ENCODE measurements around the gene KRTAP2-4. TPM values are rescaled to one million over a fixed set of nuclear protein-coding genes. Genes with fewer than 3 reads are reported as not detected.
"Not testable (repeated sequence)": the region's sequence is repeated elsewhere in the genome, so short reads cannot be mapped to it uniquely, and the experiment has no call there.

Gene KRTAP2-4
- total RNA-seq, 1 experiment from 2014 or later = 0.76 TPM

DNA sequence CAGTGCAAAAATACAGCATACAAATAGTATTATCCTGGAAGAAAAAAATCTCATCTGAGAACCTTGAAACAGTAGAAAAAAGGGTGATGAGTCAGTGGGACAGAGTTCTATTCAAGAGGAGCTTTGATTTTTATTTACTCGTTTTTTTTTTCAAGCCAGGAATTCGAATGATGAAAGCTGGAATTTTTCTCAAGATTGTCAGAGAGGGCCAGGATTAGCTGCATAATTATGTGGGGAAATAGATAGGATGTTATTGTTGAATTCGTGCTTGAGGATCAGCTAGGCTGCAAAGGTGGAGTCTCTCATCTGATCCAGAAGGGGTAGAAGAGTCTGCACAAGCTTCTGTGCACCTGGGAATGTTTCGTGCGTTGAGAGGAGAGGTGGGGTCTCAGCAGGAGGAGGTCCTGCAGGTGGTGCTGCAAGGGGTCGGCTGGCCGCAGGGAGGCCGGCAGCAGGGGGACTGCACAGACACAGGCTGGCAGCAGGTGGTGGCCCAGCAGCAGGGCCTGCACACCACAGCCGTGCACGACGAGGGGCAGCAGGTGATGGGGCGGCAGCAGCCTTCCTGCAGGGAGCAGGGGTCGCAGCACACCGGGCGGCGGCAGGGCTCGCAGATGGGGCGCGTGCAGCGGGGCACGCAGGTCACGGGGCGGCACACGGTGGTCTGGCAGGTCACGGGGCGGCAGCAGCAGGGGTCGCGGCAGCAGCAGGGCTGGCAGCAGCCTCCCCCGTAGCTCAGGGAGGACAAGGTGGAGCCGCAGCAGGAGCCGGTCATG lies 6.2 kb downstream of the KRTAP2-4 start:
- peaks cover 39 to 53% of the 10 kb centered on the region in 2 experiments for H3K4me1 ChIP-seq (ENCODE audit: control insufficient read depth in 1 of 2, insufficient read depth in 2 of 2, low read length in 2 of 2)
- TSS peak; percentile 54 for BruUV-seq (replicated peaks)
- H2AFZ ChIP-seq (ENCODE audit: low read depth, low read length, poor library complexity, severe bottlenecking); H3K36me3 ChIP-seq (ENCODE audit: control insufficient read depth in 1 of 2, insufficient read depth in 2 of 2, low read length in 2 of 2); CTCF ChIA-PET; H3K27me3 ChIP-seq (ENCODE audit: insufficient read depth, low read length); H3K9me3 ChIP-seq (ENCODE audit: control insufficient read depth in 1 of 2, insufficient read depth in 1 of 2, low read depth in 1 of 2, low read length in 2 of 2); H3K4me3 ChIP-seq (replicated peaks in 1 of 2; ENCODE audit: low read depth in 1 of 2, low read length in 2 of 2); H3K9me2 ChIP-seq (ENCODE audit: insufficient read depth); H4K20me1 ChIP-seq (ENCODE audit: insufficient read depth); POLR2A ChIA-PET; RAD21 ChIA-PET (ENCODE audit: low non-redundant PET in 1 of 2, low total read pairs in 2 of 2, uncharacterized antibody in 2 of 2, unreplicated experiment in 2 of 2); DNase-seq (ENCODE audit: low read depth, low spot score); H3K79me2 ChIP-seq (ENCODE audit: insufficient read depth, low read length); intact Hi-C loops (cut with micrococcal nuclease): not testable (repeated sequence)
- peak overlapping the region; percentile 28 for H3K4me2 ChIP-seq (ENCODE audit: low read length)
- TF ChIP-seq SP1 (IDR thresholded peaks at IDR 0.05; ENCODE audit: low read depth) (peak; percentile 28; the same call in 1 of the 2 replicates), FOSL1 (IDR thresholded peaks at IDR 0.05; ENCODE audit: low read depth) (0 out of 2 replicates have a peak, but pooled peaks have one; percentile 14)
- peak overlapping the region; percentile 10; the same call in 1 of the 2 replicates for H3K9ac ChIP-seq (ENCODE audit: low read length)
- peak overlapping the region; percentile 85 for H3K27ac ChIP-seq (ENCODE audit: low read depth, low read length)
- ATAC-seq = peak; percentile 41

DNA sequence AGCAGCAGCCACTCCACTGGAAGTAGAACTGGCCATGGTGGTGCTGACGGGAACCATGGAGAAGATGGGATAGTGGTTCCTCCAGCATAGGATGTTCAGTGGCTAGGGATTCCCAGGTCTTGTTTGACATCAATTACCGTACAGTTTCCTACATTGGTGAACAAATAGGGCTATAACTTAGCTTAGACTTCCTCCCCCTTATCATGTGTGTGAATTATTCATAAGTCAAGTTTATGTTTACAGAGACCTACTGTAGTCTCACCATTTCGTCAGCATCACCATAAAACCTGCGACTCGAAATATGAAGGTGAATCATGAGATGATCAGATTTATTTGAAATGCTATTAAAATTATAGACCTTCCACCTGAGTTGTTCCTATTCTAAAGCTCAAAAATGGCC lies 6.9 kb downstream of the KRTAP2-4 start:
- Histone ChIP-seq H3K4me1 (ENCODE audit: control insufficient read depth in 1 of 2, insufficient read depth in 2 of 2, low read length in 2 of 2) (peaks cover 39 to 46% of the 10 kb centered on the region in 2 experiments), H3K79me2 (ENCODE audit: insufficient read depth, low read length) (no peaks in the 10 kb centered on the region), H3K27ac (ENCODE audit: low read depth, low read length) (peak overlapping the region; percentile 85), H3K36me3 (ENCODE audit: control insufficient read depth in 1 of 2, insufficient read depth in 2 of 2, low read length in 2 of 2) (peaks cover 0 to 5% of the 10 kb centered on the region in 2 experiments; a peak in 1 of 4 replicates), H2AFZ (ENCODE audit: low read depth, low read length, poor library complexity, severe bottlenecking) (no peak overlapping the region), H3K9me2 (ENCODE audit: insufficient read depth) (no peaks in the 10 kb centered on the region), H3K27me3 (ENCODE audit: insufficient read depth, low read length) (no peaks in the 10 kb centered on the region), H3K9me3 (ENCODE audit: control insufficient read depth in 1 of 2, insufficient read depth in 1 of 2, low read depth in 1 of 2, low read length in 2 of 2) (peaks cover 0 to 9% of the 10 kb centered on the region in 2 experiments; a peak in 1 of 4 replicates), H4K20me1 (ENCODE audit: insufficient read depth) (no peaks in the 10 kb centered on the region), H3K4me3 (replicated peaks in 1 of 2; ENCODE audit: low read depth in 1 of 2, low read length in 2 of 2) (no peak overlapping the region), H3K9ac (ENCODE audit: low read length) (peak overlapping the region; percentile 10; the same call in 1 of the 2 replicates), H3K4me2 (ENCODE audit: low read length) (peak overlapping the region; percentile 28; the same call in 1 of the 2 replicates)
- POLR2A ChIA-PET = no interaction called here
- RAD21 ChIA-PET (ENCODE audit: low non-redundant PET in 1 of 2, low total read pairs in 2 of 2, uncharacterized antibody in 2 of 2, unreplicated experiment in 2 of 2) = no interaction called here
- BruUV-seq (replicated peaks) = no TSS peak
- TF ChIP-seq JUND (IDR thresholded peaks at IDR 0.05) (no peak; the same call in 1 of the 2 replicates), YY1 (IDR thresholded peaks at IDR 0.05; ENCODE audit: extremely low read depth, insufficient replicate concordance, low read depth, low read length) (no peak), CEBPB (IDR thresholded peaks at IDR 0.05; ENCODE audit: low read depth) (no peak), POLR2AphosphoS5 (IDR thresholded peaks at IDR 0.05; ENCODE audit: low read depth, low read length) (no peak), ELF1 (IDR thresholded peaks at IDR 0.05; ENCODE audit: borderline replicate concordance, low read depth) (no peak), ZFX (IDR thresholded peaks at IDR 0.05) (no peak)
- TF ChIP-seq, protein P1, sequence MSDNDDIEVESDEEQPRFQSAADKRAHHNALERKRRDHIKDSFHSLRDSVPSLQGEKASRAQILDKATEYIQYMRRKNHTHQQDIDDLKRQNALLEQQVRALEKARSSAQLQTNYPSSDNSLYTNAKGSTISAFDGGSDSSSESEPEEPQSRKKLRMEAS (IDR thresholded peaks at IDR 0.05) = no peak
- TF ChIP-seq, protein P2, sequence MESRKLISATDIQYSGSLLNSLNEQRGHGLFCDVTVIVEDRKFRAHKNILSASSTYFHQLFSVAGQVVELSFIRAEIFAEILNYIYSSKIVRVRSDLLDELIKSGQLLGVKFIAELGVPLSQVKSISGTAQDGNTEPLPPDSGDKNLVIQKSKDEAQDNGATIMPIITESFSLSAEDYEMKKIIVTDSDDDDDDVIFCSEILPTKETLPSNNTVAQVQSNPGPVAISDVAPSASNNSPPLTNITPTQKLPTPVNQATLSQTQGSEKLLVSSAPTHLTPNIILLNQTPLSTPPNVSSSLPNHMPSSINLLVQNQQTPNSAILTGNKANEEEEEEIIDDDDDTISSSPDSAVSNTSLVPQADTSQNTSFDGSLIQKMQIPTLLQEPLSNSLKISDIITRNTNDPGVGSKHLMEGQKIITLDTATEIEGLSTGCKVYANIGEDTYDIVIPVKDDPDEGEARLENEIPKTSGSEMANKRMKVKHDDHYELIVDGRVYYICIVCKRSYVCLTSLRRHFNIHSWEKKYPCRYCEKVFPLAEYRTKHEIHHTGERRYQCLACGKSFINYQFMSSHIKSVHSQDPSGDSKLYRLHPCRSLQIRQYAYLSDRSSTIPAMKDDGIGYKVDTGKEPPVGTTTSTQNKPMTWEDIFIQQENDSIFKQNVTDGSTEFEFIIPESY (IDR thresholded peaks at IDR 0.05; ENCODE audit: extremely low read depth, insufficient replicate concordance, low read length) = no peak
- ATAC-seq (no peak), DNase-seq (ENCODE audit: low read depth, low spot score) (no peak)
- intact Hi-C loops (cut with micrococcal nuclease) = no loop called here
- CTCF ChIA-PET = no interaction called here
